NT2/D1 (cell line): ENCODE results near the gene ZNRF1.

Source experiments
- YY1 ChIP-seq: IDR thresholded peaks from 2 replicates; pipeline ENCODE4 v1.6.1; 2011; ENCODE audit not compliant: insufficient read length, insufficient read depth
- ZNF274 ChIP-seq: IDR thresholded peaks from 2 replicates; pipeline ENCODE4 v1.6.1; 2011; ENCODE audit warnings: mild to moderate bottlenecking, low read depth, low read length

DNA sequence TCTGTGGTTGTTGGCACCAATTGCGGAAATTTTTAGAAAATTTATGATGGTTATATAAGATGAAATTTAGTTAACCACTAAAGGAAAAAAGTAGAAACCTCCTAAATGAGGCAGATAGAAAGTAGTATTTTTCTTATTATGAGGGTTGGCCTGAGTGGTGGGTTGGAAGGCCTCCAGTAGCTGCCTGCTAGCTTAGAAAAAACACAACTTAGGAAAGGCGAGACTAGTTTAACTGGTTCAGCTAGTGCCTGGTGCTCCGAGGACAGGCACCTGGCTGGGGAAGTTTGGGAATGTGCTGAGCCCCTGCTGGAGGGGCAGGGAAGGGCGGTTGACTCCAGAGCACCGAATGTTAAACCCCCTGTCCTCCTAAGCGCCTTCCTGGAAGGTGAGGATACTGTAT lies 97.8 kb downstream of the ZNRF1 start:
- TF ChIP-seq YY1 (no peak), ZNF274 (no peak)
